Memory B cell (primary cell): ENCODE data around the gene KCNJ10.
"Not testable (repeated sequence)": the region's sequence is repeated elsewhere in the genome, so short reads cannot be mapped to it uniquely, and the experiment has no call there.

Experiments used
- ATAC-seq: fragments of 150-1000 bp; cut with Tn5 transposase; 2 replicates; pipeline ENCODE4 v1.10.0; 2021; ENCODE audit warnings: low read depth, mild to moderate bottlenecking, moderate library complexity
- DNase-seq, 2 donors: peaks; one replicate each; pipeline ENCODE4 v3.0.0; 2022; ENCODE audit warnings: low spot score in 2 of 2
- H3K27ac Mint-ChIP-seq: one replicate; pipeline ENCODE4 v1.8.0; 2022; ENCODE audit warnings: mild to moderate bottlenecking, moderate library complexity, mixed read lengths
- H3K27me3 Mint-ChIP-seq: one replicate; pipeline ENCODE4 v1.8.0; 2022; ENCODE audit warnings: mixed read lengths
- H3K36me3 Mint-ChIP-seq: one replicate; pipeline ENCODE4 v1.8.0; 2022; ENCODE audit warnings: mild to moderate bottlenecking, mixed read lengths
- H3K4me1 Mint-ChIP-seq: one replicate; pipeline ENCODE4 v1.8.0; 2022; ENCODE audit warnings: mixed read lengths
- H3K4me3 Mint-ChIP-seq: one replicate; pipeline ENCODE4 v1.8.0; 2022; ENCODE audit warnings: mild to moderate bottlenecking, moderate library complexity, mixed read lengths
- H3K9me3 Mint-ChIP-seq: one replicate; pipeline ENCODE4 v1.8.0; 2022; ENCODE audit warnings: mixed read lengths

KCNJ10 gene

DNA sequence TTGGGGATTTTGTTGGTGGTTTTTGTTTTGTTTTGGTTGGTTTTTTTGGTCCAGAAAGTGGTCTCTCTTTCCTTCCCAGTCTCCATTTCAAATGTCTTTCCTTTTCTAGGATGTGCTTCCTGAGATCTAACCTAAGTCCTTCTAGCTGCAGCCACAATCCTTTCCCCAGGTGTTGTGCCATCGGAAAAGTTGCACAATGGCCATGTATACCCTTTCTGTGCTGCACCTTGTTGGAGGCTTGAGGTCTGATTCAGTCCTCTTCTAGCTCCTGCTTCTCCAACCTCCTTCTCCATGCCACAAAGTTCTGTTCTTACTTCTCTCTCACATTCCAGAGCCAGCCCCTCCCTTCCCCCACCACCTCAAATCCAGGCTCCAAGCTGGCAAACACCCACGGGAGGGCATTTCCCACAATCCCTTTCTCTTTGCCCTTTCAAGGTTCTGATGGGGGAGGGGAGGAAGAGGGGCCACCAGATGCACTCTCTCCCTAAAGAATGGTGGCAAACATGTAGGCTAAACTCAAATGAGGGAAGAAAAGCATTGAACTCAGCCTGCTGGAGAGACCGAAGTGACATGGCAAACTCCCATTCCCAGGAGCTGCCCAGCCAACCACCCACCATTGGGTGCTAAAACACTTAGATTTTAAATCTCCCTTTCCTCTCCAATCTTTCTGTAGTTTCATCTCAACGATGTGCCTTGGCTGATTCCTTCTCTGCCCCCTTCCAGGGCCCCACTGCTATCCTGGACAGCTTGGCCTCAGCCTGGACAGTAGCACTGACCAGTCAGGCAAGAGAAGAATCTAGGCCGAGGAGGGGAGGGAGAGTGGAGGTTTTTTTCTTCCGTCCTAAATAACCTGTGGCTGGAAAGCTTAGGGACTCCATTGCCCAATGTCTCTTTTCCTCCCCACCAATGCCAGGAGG is 2.9 kb downstream of the KCNJ10 start:
- no peak overlapping the region for H3K4me3 Mint-ChIP-seq
- H3K9me3 Mint-ChIP-seq, result no peaks in the 10 kb centered on the region
- no peak overlapping the region for H3K27ac Mint-ChIP-seq
- peaks cover 24% of the 10 kb centered on the region for H3K27me3 Mint-ChIP-seq
- H3K36me3 Mint-ChIP-seq, result no peaks in the 10 kb centered on the region
- no peak for ATAC-seq
- peaks cover 17% of the 10 kb centered on the region for H3K4me1 Mint-ChIP-seq
- no peak for DNase-seq

DNA sequence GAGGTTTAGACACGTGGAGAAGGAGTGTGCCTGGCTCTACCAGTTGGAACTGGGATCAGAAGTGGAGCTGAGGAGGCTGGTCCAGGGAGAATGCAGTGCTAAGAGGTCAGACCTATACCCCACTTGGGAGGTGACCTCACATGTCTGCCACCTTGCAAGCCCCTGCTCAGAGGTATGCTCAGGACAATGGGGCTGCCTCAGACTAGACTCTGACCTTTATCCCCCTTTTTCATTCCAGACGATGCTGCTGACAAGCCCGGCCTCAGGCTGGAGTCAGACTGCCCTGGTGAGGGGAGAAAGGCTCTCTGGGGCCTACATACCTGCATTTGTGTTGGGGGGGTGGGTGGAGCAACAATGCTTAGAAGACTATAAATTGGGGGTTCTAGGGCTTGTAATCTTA is 5.2 kb downstream of the KCNJ10 start:
- Mint-ChIP-seq H3K27me3 (peaks cover 14% of the 10 kb centered on the region), H3K36me3 (no peaks in the 10 kb centered on the region), H3K9me3 (no peaks in the 10 kb centered on the region), H3K27ac (no peak overlapping the region), H3K4me3 (no peak overlapping the region), H3K4me1 (peaks cover 2% of the 10 kb centered on the region)
- no peak for DNase-seq
- ATAC-seq, result no peak

DNA sequence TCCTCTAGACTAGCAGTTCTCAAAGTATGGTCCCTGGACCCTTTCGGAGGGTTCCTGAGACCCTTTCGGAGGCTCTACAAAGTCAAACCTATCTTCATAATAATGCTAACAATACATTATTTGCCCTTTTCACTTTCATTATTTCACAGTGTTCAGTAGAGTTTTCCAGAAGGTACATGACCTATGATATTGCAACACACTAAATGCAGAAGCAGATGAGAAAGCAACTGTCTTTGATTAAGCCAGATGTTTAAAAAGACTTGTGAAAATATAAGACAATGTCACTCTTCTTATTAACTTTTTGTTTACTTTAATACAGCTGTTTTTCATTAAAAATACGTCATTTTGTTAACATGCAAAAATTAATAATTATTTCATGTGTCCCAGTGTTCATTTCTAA is 5.8 kb downstream of the KCNJ10 start:
- H3K9me3 Mint-ChIP-seq, result no peaks in the 10 kb centered on the region
- H3K27me3 Mint-ChIP-seq, result peaks cover 11% of the 10 kb centered on the region
- no peaks in the 10 kb centered on the region for H3K36me3 Mint-ChIP-seq
- H3K4me3 Mint-ChIP-seq, result no peak overlapping the region
- H3K4me1 Mint-ChIP-seq, result no peaks in the 10 kb centered on the region
- no peak overlapping the region for H3K27ac Mint-ChIP-seq
- no peak for DNase-seq
- ATAC-seq, result no peak

DNA sequence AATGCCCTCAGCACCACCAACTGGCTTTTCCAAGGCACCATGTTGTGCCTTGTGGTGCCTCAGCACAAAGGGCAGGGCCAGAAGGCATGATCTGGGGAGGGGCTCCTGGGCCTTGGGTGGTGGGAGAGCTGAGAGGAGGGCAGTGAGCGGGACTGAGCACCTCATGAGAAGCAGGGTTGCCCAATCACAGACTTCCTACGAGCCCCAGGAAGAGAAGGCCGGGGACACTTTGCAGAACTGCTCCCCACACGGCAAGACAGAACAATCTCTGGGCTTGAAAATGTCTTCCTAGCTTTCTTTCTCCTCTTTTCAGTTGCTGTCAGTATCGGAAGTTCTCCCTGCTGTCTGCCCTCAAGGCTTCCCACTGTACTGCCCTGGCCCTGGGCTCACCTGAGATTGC is 6.8 kb downstream of the KCNJ10 start:
- H3K4me3 Mint-ChIP-seq, result no peak overlapping the region
- H3K27me3 Mint-ChIP-seq, result peaks cover 13% of the 10 kb centered on the region
- H3K9me3 Mint-ChIP-seq, result no peaks in the 10 kb centered on the region
- ATAC-seq (no peak), DNase-seq (no peak)
- no peaks in the 10 kb centered on the region for H3K4me1 Mint-ChIP-seq
- H3K36me3 Mint-ChIP-seq, result no peaks in the 10 kb centered on the region
- no peak overlapping the region for H3K27ac Mint-ChIP-seq

DNA sequence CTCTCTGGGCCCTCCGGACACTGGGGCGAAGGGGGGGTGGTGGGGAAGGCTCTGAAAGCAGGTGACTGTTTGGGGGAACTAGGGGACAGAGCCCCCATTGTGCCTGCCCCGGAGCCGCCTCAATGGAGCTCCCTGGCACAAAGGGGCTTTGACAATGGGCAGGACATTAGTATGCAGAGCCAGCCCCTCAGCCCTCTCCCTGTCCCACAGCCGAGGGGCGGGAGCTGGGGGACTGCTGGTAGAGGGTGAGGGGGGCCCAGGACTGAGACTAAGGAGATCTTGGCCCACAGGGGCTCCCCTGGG is 7.8 kb downstream of the KCNJ10 start:
- Mint-ChIP-seq H3K36me3 (no peaks in the 10 kb centered on the region), H3K4me3 (no peak overlapping the region), H3K9me3 (no peaks in the 10 kb centered on the region), H3K27ac (no peak overlapping the region), H3K4me1 (no peaks in the 10 kb centered on the region), H3K27me3 (peaks cover 19% of the 10 kb centered on the region)
- DNase-seq (no peak), ATAC-seq (no peak)

DNA sequence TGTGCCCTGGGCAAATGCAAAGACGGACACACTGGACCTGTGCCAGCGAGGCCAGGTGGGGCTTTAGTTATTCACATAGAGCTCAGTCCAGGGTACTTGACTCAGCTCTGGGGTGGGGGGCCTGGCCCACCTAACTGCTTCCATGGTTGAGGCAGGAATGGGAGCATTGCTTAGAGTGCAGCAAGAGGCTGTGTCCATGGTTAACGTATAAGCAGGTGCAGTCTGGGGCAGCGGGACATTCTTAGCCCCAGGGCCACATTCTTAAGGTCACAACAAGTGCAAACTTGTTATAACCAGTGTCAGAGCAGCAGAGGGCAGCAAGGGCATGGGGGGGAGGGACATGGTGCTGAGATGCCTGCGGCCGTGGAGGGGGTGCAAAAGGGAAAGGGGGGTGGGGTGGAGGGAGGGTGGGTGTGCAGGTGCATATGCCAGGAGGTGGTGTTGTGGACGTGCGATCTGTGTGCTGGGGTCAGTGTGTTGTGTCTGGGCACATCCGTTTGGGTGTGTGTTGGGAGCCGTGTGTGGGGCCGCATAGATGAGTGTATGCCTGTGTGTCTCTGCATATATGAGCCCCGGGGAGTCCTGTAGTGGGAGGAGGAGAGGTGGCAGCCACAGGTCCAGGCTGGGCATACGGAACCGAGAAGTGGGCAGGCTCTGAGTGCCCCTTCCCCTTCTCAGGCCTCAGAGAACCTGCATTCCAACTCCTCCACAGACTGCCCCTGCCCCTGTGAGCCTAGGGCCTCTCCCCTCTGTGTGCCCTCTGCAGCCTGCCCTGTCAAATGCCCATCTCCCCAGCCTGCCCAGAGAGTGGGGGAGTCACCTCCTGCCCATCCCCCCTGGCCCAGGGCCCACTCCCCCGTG is 8.4 kb downstream of the KCNJ10 start:
- Mint-ChIP-seq H3K4me1 (no peaks in the 10 kb centered on the region), H3K27ac (no peak overlapping the region), H3K36me3 (no peaks in the 10 kb centered on the region), H3K4me3 (no peak overlapping the region), H3K9me3 (no peaks in the 10 kb centered on the region), H3K27me3 (peaks cover 19% of the 10 kb centered on the region)
- DNase-seq (no peak), ATAC-seq (no peak)

DNA sequence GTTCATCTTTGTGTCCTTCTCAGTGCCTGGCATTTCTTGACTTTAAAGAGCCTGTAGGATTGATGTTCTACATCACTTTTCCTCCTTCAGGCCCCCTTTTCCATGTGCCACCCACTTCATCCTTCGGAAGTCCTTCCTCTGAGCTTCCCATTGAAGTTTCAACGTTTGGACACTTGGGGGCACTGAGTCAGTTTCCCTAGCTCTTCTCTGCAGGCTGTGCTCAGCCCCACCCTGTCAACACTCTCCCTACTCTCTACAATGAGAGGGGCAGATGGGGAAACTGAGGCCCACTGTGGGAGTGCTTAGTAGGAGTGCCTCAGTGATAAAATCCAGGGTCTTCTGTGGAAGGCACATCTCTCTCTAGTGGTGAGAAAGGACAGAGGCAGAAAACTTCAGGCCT is 11.9 kb downstream of the KCNJ10 start:
- DNase-seq, result no peak
- Mint-ChIP-seq H3K4me1 (no peaks in the 10 kb centered on the region), H3K36me3 (no peaks in the 10 kb centered on the region), H3K4me3 (no peak overlapping the region), H3K27me3 (peaks cover 36% of the 10 kb centered on the region), H3K27ac (no peak overlapping the region), H3K9me3 (no peaks in the 10 kb centered on the region)
- no peak for ATAC-seq

DNA sequence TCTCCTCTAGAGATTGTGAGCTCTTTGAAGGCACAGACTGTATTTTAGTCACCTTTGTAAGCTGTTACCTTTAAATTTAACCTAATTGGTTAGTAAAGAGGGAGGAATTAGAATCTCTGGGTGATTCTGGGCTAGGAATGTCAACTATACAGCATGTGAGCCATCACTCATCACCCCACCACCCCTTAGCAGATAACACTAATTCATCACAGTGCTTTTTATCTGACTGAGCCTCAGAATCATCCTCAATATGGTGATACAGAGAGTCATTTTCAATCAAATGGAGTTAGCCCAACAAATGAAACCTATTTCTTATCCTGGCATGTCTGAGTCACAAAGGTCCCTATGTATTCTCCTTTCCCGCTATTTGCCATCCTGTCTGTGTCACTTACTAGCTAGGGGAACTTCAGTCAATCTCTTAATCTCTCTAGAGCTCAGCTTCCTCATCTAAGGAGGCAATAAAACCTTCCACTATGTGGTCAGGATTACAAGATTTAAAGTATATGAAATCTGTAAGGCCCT is 13.3 kb downstream of the KCNJ10 start:
- H3K27me3 Mint-ChIP-seq, result peaks cover 40% of the 10 kb centered on the region
- DNase-seq, result no peak
- no peak for ATAC-seq
- no peaks in the 10 kb centered on the region for H3K4me1 Mint-ChIP-seq
- H3K9me3 Mint-ChIP-seq, result no peaks in the 10 kb centered on the region
- no peak overlapping the region for H3K27ac Mint-ChIP-seq
- no peaks in the 10 kb centered on the region for H3K36me3 Mint-ChIP-seq
- H3K4me3 Mint-ChIP-seq, result no peak overlapping the region

DNA sequence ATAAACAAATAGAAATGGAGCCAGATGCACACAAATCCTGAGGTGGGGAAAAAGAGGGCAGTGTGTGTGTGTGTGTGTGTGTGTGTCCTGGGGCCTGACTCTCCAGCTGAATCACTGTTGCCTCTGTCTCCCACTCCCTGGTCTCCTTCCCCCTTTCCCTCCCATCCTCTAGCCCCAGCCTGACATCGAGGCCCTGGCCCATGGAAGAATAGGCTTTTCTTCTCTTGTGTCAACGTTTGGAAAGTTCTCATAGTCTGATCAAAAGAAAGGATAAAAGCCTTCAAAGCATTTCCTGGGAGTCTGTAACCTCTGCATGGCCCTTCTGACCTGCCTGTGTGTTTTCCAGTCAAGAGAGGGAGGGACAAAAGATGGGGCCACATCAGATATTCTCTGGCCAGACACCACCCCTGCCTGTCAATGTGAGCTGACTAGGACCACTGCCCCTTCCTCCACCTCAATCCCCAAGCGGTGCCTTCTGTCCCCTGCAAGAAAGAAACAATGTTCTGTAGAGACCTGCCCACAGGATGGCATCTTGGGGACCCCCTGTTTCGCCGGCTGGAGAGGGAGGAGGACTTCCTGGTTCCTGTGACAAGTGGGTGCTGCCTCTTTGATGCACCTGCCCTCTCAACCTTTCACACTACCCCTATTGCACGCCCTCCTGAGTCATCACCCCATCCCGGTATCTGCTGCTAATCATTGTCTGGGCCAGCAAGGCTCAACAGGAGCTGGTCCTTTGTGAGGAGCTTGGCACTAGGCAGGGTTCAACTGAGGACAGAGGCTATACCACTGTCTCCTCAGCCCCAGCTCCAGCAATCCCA is 16.2 kb downstream of the KCNJ10 start:
- H3K9me3 Mint-ChIP-seq, result no peaks in the 10 kb centered on the region
- DNase-seq, result no peak
- H3K36me3 Mint-ChIP-seq, result no peaks in the 10 kb centered on the region
- H3K4me1 Mint-ChIP-seq, result no peaks in the 10 kb centered on the region
- peaks cover 40% of the 10 kb centered on the region for H3K27me3 Mint-ChIP-seq
- ATAC-seq, result no peak
- no peak overlapping the region for H3K4me3 Mint-ChIP-seq
- no peak overlapping the region for H3K27ac Mint-ChIP-seq

DNA sequence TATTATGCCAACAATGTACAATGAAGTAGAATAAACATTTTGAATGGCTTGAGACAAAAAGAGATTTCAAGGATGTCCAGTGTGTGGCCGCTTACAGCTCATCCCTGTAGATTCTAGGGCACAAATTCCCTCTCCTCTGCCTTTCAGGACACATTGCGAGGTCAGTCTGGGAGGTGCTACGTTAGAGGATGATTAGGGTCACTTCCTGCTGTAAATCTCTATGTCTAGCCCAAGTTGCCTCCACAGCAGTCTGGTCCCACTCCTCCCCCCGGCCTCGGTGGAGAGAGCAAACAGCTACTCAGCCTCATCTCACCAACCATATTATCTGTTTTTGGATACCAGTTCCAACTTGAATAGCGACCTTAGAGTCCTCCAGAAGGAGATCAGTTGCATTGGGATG is 17.0 kb downstream of the KCNJ10 start:
- no peaks in the 10 kb centered on the region for H3K9me3 Mint-ChIP-seq
- peaks cover 35% of the 10 kb centered on the region for H3K27me3 Mint-ChIP-seq
- H3K4me3 Mint-ChIP-seq, result no peak overlapping the region
- no peak overlapping the region for H3K27ac Mint-ChIP-seq
- ATAC-seq, result no peak
- no peak for DNase-seq
- no peaks in the 10 kb centered on the region for H3K4me1 Mint-ChIP-seq
- H3K36me3 Mint-ChIP-seq, result no peaks in the 10 kb centered on the region

DNA sequence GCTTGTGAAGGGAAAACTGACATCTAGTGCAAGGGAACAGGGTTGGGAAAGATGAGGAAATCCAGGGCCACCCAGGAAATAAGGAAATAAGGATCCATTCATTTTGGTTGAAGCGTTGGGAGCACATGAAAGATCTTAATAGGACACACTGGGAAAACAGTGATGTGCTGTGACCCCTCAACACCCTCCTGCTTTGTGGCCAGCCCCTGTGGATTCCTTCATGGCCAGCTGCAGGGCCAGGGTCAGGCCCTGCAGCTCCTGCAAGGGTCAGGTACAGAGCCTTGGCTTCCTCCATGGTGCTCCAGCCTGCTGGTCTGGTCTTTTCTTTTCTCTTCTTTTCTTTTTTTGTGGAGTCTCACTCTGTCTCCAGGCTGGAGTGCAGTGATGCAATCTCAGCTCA is 19.3 kb downstream of the KCNJ10 start:
- DNase-seq, result no peak
- H3K36me3 Mint-ChIP-seq, result no peaks in the 10 kb centered on the region
- H3K4me3 Mint-ChIP-seq, result no peak overlapping the region
- H3K27ac Mint-ChIP-seq, result no peak overlapping the region
- no peak for ATAC-seq
- no peaks in the 10 kb centered on the region for H3K9me3 Mint-ChIP-seq
- H3K4me1 Mint-ChIP-seq, result peaks cover 12% of the 10 kb centered on the region
- peaks cover 20% of the 10 kb centered on the region for H3K27me3 Mint-ChIP-seq

DNA sequence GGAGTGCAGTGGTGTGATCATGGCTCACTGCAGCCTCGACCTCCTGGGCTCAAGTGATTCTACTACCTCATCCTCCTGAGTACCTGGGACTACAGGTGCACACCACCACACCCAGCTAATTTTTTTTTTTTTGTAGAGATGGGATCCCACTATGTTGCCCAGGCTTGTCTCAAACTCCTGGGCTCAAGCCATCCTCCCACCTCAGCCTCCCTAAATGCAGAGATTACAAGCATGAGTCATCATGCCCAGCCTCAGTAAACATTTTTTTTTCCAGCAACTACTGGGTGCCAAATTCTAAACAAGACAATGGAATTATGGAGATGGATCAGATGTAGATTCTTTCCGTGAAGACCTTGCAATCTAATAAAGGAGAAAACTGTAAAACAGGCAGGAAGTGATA is 19.8 kb downstream of the KCNJ10 start:
- H3K27ac Mint-ChIP-seq, H3K9me3 Mint-ChIP-seq, DNase-seq, H3K36me3 Mint-ChIP-seq, ATAC-seq, H3K4me3 Mint-ChIP-seq: not testable (repeated sequence)
- Mint-ChIP-seq H3K27me3 (peaks cover 21% of the 10 kb centered on the region), H3K4me1 (peaks cover 12% of the 10 kb centered on the region)

DNA sequence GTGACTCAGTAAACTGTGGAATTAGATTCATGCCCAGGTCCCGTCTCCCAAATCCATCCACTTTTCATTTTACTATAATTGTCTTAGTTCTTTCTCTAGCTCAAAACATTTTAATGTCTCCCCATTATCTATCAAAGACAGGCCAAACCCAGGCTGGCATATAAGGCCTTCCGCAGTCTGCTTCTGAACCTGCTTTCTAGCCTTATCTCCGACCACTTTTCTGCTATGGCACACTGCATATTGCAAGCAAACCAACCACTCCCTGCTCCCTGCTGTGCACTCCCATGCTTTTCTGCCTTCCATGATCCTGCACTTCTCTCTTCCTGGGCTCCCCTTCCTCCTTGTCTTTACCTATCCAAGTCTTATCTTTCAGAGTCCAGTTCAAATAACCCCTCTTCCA is 20.9 kb downstream of the KCNJ10 start:
- H3K36me3 Mint-ChIP-seq, result no peaks in the 10 kb centered on the region

DNA sequence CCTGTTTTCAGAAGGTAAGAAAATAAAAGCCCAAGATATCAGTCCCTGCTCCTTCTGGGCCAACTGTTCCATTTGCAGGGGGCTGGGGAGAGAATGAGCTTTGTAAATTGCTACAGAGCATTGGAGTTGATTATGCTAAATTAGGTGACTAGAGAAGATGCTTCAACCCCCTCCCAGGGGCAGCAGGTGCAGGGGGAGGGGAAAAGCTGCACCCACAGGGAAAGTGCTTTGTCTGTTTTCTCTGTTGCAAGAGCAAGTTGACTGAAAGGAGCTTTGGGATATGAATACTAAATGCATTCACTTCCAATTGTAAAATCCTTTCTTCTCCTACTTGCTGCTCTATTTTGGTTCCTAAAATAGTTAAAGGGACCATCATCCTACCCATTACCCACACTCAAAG is 21.6 kb downstream of the KCNJ10 start:
- ATAC-seq, result no peak

More for the DNA sequence above, 20.9 kb downstream of the KCNJ10 start:
- Mint-ChIP-seq H3K4me1 (peaks cover 12% of the 10 kb centered on the region), H3K27ac (no peak overlapping the region), H3K9me3 (no peaks in the 10 kb centered on the region), H3K27me3 (peaks cover 18% of the 10 kb centered on the region), H3K4me3 (no peak overlapping the region)
- DNase-seq (no peak), ATAC-seq (no peak)

More for the DNA sequence above, 21.6 kb downstream of the KCNJ10 start:
- H3K9me3 Mint-ChIP-seq, result no peaks in the 10 kb centered on the region
- no peaks in the 10 kb centered on the region for H3K36me3 Mint-ChIP-seq
- no peak for DNase-seq
- H3K4me3 Mint-ChIP-seq, result no peak overlapping the region
- peaks cover 12% of the 10 kb centered on the region for H3K4me1 Mint-ChIP-seq
- H3K27me3 Mint-ChIP-seq, result peaks cover 17% of the 10 kb centered on the region
- no peak overlapping the region for H3K27ac Mint-ChIP-seq
